Measurements from ENCODE around the gene CD226. TPM values are rescaled to one million over a fixed set of nuclear protein-coding genes. Genes with fewer than 3 reads are reported as not detected.
"Not testable (repeated sequence)": the region's sequence is repeated elsewhere in the genome, so short reads cannot be mapped to it uniquely, and the experiment has no call there.

The CD226 gene
- total RNA-seq, 2 experiments from 2014 or later, result 186 to 189 TPM

DNA sequence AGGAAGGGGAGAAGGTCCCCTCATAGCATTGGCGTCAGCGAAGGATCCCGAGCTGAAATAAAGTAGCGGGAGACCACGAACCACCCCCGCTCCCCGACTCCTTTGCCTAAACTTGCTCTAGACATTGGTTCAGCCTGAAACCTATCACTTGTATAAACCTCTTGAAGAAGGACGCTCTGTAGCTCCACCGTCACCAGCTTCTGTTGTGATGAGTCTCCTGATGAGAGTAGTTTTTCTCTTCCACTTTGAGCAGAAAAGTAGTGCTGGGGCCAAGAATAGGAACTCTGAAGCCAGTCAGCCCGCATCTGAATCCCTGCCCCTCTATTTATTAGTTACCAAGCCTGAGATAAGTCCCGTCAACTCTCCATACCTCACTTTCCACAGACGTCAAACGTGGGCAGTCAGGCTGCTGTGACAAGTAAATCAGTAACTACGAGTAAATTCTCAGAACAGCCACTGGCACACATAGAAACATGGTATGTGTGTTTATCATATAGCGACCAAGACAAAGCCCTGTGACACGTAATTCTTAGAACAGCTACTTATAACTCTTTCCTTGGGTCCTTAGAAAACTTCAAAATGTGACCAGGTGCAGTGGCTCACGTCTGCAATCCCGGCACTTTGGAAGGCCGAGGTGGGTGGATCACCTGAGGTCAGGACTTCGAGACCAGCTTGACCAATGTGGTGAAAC lies 61.7 kb downstream of the CD226 start:
- POLR2A ChIA-PET, result interaction anchor here (1.0 to 2.2 kb wide), 5 partner anchors 13 to 72 kb away, joined by 4 to 23 read pairs (median 9); partner anchors contain the start of gene CD226

DNA sequence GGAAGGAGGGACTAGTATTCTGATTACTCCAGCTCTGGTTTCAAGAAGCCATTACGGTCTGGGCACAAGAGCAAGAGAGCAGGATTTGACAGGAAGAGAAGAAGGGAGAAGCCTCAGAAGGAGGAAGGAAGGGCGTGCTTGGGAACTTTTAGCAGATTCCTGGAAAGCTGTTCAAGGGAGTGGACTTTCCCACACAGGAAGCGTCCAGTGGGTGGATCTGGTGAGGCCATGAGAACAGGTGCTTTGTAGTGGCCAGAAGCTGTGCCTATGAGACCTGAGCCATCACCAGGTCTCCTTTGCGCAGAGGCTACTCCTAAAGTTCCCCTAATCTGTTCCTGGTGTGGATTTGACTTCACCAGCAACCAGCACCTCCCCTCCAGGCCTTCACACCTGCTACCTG lies 62.3 kb downstream of the CD226 start:
- ChIA-PET CTCF (interaction anchor here (1.0 to 1.4 kb wide), 2 partner anchors 12 to 14 kb away, joined by 3 to 5 read pairs; no protein-coding TSS in a partner anchor), POLR2A (interaction anchor here (1.0 to 2.2 kb wide), 5 partner anchors 13 to 73 kb away, joined by 4 to 23 read pairs (median 9); partner anchors contain the start of gene CD226)

More for the DNA sequence above, 61.7 kb downstream of the CD226 start:
- CTCF ChIA-PET, result interaction anchor here (0.8 to 1.4 kb wide), 3 partner anchors 11 to 50 kb away, joined by 3 to 5 read pairs (median 3); no protein-coding TSS in a partner anchor

DNA sequence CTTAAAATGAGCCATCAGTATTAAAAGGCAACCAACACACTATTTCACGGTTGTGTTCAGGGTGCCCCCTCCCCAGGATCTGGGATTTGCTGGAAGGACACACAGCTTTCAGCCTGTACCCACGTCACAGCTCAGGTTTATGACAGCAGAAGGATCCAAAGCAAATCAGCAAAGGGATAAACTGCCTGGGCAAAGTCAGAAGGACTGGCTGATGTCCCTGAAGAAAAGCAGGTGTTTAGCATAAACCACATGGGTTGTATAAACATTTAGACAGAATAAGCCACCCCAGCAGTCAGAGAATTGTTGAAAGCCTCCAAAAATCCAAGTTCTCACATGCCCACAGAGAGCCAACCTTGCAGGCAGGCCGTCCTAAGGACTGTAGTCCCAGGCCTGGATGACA lies 63.9 kb downstream of the CD226 start:
- ChIA-PET CTCF (interaction anchor here (1.0 kb wide), 1 partner anchor 19 kb away, joined by 4 read pairs; no protein-coding TSS in a partner anchor), POLR2A (no interaction called here)

- ChIA-PET POLR2A (interaction anchor here (1.1 kb wide), 1 partner anchor 10 kb away, joined by 3 read pairs; no protein-coding TSS in a partner anchor), CTCF (no interaction called here)
These were observed 64.6 kb downstream of the CD226 start for GRCh38 chr18:69882965-69883668.

DNA sequence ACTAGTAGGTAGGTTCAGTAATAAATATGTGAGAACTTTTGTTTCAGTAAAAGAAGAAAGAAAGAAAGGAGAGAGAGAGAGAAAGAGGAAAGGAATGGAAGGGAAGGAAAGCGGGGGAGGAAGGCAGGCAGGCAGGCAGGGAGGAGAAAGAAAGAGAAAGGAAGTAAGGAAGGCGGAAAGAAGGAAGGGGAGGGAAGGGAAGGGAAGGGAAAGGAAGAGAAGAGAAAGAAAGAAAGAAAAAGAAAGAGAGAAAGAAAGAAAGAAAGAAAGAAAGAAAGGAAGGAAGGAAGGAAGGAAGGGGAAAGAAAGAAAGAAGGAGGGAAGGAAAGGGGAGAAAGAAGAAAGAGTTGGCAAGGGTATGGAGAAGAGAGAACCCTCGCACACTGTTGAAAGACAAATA lies 67.6 kb downstream of the CD226 start:
- ChIA-PET POLR2A (interaction anchor here (0.6 kb wide), 1 partner anchor 30 kb away, joined by 9 read pairs; no protein-coding TSS in a partner anchor), CTCF (no interaction called here)

DNA sequence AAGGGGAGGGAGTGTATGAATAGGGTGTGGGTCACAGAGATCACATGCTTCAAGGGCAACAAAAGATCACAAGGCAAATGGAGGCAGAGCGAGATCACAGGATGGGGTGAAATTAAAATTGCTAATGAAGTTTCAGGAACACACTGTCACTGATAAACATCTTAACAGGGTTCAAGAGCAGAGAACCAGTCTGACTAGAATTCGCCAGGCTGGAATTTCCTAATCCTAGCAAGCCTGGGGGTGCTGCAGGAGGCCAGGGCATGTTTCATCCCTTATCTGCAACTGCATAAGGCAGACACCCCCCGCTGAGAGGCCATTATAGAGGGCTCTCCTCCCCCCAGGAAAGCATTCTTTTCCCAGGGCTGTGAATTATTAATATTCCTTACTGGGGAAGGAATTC lies 68.6 kb downstream of the CD226 start:
- CTCF ChIA-PET, POLR2A ChIA-PET: not testable (repeated sequence)

GRCh38 chr18:69878213-69878933 lies 69.3 kb downstream of the CD226 start:
- ChIA-PET CTCF (no interaction called here), POLR2A (no interaction called here)

- ChIA-PET POLR2A (no interaction called here), CTCF (interaction anchor here (0.7 kb wide), 1 partner anchor 26 kb away, joined by 3 read pairs; no protein-coding TSS in a partner anchor)
These were observed 71.2 kb downstream of the CD226 start for GRCh38 chr18:69876490-69876889.

- POLR2A ChIA-PET, result no interaction called here
- CTCF ChIA-PET, result no interaction called here
These were observed 73.6 kb downstream of the CD226 start for GRCh38 chr18:69874058-69874457.

DNA sequence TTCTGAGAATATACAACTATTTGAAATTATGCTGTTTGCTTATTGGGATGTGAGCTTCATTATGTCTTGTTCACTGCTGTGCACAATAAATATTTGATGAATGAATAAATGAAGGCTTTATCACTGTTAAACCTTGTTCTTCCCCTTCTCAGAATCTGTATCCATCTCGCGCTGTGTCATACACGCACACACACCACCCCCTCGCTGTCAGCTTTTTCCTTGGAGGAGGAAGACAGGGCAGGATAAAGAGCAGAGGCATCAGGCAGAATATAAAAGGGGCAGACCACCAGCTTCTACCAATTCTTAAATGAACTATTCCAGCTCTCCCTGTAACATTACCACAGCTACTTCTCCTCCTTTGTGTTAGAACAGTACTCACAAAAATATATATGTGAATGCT lies 75.0 kb downstream of the CD226 start:
- ChIA-PET CTCF (interaction anchor here (0.8 kb wide), 1 partner anchor 33 kb away, joined by 3 read pairs; no protein-coding TSS in a partner anchor), POLR2A (interaction anchor here (0.6 to 1.0 kb wide), 2 partner anchors 10 to 54 kb away, joined by 3 read pairs; no protein-coding TSS in a partner anchor)

GRCh38 chr18:69871363-69871762 lies 76.3 kb downstream of the CD226 start:
- CTCF ChIA-PET, result no interaction called here
- POLR2A ChIA-PET, result no interaction called here

DNA sequence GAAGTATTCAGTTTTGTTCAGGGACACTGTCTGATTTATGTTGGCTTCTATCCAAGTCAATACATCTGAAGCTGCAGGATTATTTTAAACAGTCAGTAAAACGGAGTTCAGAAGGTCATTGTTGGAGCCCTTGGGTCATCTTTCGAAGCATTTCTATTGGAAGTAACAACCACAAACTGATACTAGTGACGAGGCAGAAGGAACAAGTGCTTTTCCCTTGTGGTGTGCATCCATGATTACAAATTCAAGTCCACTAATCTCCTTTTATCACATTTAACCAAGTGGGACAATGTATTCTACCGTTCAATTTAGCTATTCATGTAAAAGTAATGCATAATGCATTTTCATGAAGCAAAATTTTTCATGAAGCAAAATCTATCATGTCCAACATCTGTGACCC lies 76.9 kb downstream of the CD226 start:
- CTCF ChIA-PET, result interaction anchor here (0.6 to 1.2 kb wide), 2 partner anchors 65 to 401 kb away, joined by 3 read pairs; no protein-coding TSS in a partner anchor
- POLR2A ChIA-PET, result no interaction called here

DNA sequence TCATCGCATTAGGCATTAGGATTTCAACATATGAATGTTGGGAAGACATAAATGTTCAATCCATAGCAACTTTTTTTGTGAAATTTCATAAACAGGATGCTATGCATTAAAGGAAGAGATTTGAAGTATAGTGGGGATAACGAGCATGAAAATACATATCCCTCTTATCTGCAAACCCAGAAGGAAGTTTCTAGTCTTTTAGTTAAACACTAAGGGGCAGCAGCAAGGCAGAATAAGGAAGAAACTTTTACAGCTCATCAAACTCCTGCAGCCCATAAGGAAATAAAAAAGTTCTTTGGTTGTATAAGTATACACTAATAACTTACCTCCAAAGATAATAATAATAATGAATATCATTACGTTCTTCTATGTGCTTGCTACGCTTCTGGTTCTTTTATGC lies 81.5 kb downstream of the CD226 start:
- ChIA-PET POLR2A (no interaction called here), CTCF (no interaction called here)

GRCh38 chr18:69865776-69866175 lies 81.9 kb downstream of the CD226 start:
- ChIA-PET POLR2A (no interaction called here), CTCF (no interaction called here)

GRCh38 chr18:69864802-69865201 lies 82.9 kb downstream of the CD226 start:
- POLR2A ChIA-PET, result not testable (repeated sequence)
- CTCF ChIA-PET, result interaction anchor here (1.3 kb wide), 1 partner anchor 20 kb away, joined by 4 read pairs; no protein-coding TSS in a partner anchor

DNA sequence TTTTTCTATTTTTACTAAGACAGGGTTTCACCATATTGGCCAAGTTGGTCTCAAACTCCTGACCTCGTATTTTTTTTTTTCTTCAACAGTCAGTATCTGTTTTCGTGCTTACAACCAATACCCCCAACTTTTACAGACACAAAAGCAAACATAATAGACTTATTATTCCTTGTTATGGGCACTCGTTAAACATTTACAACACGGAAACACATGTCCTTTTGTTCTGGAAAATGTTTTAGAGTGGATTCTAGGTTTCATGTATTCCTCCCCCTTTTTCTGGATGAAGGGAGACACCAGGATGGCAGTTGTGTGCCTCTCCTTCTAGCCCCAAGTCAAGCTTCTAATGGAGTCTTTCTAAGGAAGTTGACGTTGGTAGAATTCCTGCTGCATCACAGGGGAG lies 88.8 kb downstream of the CD226 start:
- POLR2A ChIA-PET, result no interaction called here
- CTCF ChIA-PET, result no interaction called here

GRCh38 chr18:69854455-69854854 lies 93.2 kb downstream of the CD226 start:
- CTCF ChIA-PET, result no interaction called here
- POLR2A ChIA-PET, result no interaction called here

DNA sequence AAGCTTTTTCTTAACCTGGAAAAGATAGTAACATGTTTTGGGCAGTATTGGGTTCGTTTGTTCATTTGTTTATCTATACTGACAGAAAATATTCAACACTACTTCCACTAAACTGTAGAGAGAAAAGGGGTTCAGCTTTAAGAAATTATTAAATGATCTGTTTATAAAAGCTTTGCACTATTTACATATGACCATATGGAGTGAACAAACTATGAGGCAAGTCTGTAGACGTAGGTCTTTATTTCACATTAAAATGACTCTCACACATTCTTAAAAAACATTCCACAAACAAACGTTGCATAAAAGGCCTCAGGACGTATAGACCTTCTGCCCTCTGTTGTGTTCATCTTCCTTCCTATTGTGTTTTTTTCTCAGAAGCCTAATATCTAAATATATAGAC lies 94.6 kb downstream of the CD226 start:
- POLR2A ChIA-PET, result no interaction called here
- CTCF ChIA-PET, result no interaction called here

DNA sequence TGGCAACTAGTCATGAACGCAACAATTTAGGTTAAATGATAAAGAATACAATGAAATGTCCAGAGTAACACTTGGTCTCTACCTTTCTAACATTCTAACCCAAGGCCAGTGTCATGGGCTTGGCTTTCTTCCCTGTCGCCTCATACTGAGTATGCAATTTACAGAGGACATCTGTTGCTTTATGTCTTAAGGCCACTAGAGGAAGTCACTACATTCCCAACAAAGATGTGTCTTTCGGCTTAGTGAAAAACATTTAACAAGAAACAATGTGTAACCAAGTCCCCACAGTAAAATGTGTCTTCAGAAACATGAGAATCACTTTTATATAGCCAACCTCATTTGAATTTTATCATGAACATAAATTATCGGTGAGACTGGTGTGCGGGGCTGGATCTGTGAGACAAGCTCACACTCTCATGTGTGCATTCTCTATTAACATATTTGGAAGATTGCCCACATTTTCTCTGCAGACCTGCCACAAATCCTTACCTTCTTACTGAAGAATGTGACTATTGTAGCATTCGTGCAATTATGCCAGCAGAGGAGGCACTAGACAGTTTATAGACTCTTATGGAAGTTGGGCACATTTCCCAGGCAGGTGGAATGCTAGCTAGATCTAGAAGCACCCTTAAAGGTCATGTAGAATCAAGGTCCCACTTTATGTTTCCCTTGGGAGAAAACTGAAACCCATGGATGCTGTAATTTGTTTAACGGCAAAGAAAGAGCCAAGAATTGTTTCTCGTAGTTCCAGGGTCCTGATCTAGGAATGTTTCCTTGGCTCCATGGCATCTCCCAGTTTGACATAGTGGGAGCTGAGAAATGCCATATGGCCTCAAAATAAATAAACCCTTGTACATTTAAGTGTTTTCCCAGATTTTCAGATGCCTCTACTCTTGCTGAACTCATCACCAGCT lies 101.8 kb downstream of the CD226 start:
- POLR2A ChIA-PET, result no interaction called here
- CTCF ChIA-PET, result no interaction called here
